Fibroblast of villous mesenchyme (primary cell): Measurements from ENCODE around the gene NCAN. TPM values are rescaled to one million over a fixed set of nuclear protein-coding genes. Genes with fewer than 3 reads are reported as not detected.

Experiments
- small RNA-seq: library from RNA; depleted of rRNA; stranded (forward); fragments of <200 nt; gene quantifications from one replicate; pipeline ENCODE3, GENCODE V24; 2012
- total RNA-seq: library from RNA; depleted of rRNA; stranded (reverse); fragments of >200 nt; gene quantifications from 2 replicates; pipeline ENCODE4 v1.2.3, GENCODE V29; 2012

NCAN gene
- total RNA-seq, 1 donor: not detected

Small RNA genes within 50 kb of the gene (small RNA-seq; reads per million reads assigned to genes)
- not detected for gene RNU6-1028P

Other genes with a start within 250 kb of the NCAN start
- 39.3 and 57.4 TPM in 2 replicates for gene SUGP2, start 178.4 kb upstream of the NCAN start, total RNA-seq
- 37.1 and 42.8 TPM in 2 replicates for gene ARMC6, start 178.4 kb upstream of the NCAN start, total RNA-seq
- gene SLC25A42, start 148.0 kb upstream of the NCAN start, total RNA-seq: 5.8 and 9.1 TPM in 2 replicates
- gene TMEM161A, start 73.5 kb upstream of the NCAN start, total RNA-seq: 18.1 and 20.9 TPM in 2 replicates
- 0.32 TPM in 1 of 2 replicates, not detected in the other for gene MEF2B, start 41.7 kb upstream of the NCAN start, total RNA-seq
- 13.4 and 19.0 TPM in 2 replicates for gene BORCS8, start 19.8 kb upstream of the NCAN start, total RNA-seq
- gene RFXANK, start 19.7 kb upstream of the NCAN start, total RNA-seq: 57.9 and 83.4 TPM in 2 replicates
- 7.1 and 7.8 TPM in 2 replicates for gene NR2C2AP, start 8.5 kb upstream of the NCAN start, total RNA-seq
- 0.86 and 1.3 TPM in 2 replicates for gene TM6SF2, start 61.3 kb downstream of the NCAN start, total RNA-seq
- 22.5 and 27.4 TPM in 2 replicates for gene SUGP1, start 108.6 kb downstream of the NCAN start, total RNA-seq
- gene MAU2, start 108.9 kb downstream of the NCAN start, total RNA-seq: 30.6 and 32.4 TPM in 2 replicates
- 44.5 and 57.0 TPM in 2 replicates for gene GATAD2A, start 193.7 kb downstream of the NCAN start, total RNA-seq